IMR-90 (cell line): ENCODE data around the gene FGFRL1. TPM values are rescaled to one million over a fixed set of nuclear protein-coding genes. Genes with fewer than 3 reads are reported as not detected.

Source experiments
- ATAC-seq: fragments of 200-7000 bp; cut with Tn5 transposase; 2 replicates; pipeline ENCODE4 v1.9.1; 2020; ENCODE audit warnings: low read depth, mild to moderate bottlenecking, moderate library complexity
- BruUV-seq: library from RNA; stranded (reverse); fragments of 400-500 nt; replicated peaks from 2 replicates; lab custom pipeline; 2021; lab: Mats Ljungman, UMichigan
- CTCF ChIA-PET: fragments of 300-600 bp; formaldehyde crosslinking; extraction: SDS; loops from one replicate; lab custom pipeline; 2021; ENCODE audit warnings: antibody characterized with exemption; lab: Yijun Ruan, JAX
- POLR2A ChIA-PET: fragments of 300-600 bp; sonication (Branson Sonifier 250); formaldehyde crosslinking; loops from one replicate; lab custom pipeline; 2022; ENCODE audit warnings: antibody characterized with exemption; ENCODE audit not compliant: unreplicated experiment; lab: Charles Lee
- DNase-seq: peaks from one replicate; pipeline ENCODE4 v3.0.0; 2013
- H2AFZ ChIP-seq: replicated peaks from 2 replicates; pipeline ENCODE3; 2013; ENCODE audit warnings: low read length, mild to moderate bottlenecking; ENCODE audit not compliant: poor library complexity
- H2AK5ac ChIP-seq: 2 replicates; pipeline ENCODE4 v1.6.1; 2013; ENCODE audit warnings: low read depth, low read length, inconsistent platforms
- H2AK9ac ChIP-seq: replicated peaks from 2 replicates; pipeline ENCODE3; 2013; ENCODE audit warnings: mild to moderate bottlenecking, low read depth, low read length, moderate library complexity; ENCODE audit not compliant: poor library complexity
- H2BK120ac ChIP-seq: 2 replicates; pipeline ENCODE4 v1.6.1; 2013; ENCODE audit warnings: low read depth, low read length, inconsistent platforms
- H2BK15ac ChIP-seq: 3 replicates; pipeline ENCODE4 v1.6.1; 2013; ENCODE audit warnings: low read depth, low read length, inconsistent platforms
- H2BK20ac ChIP-seq: 2 replicates; pipeline ENCODE4 v1.6.1; 2013; ENCODE audit warnings: low read depth, mild to moderate bottlenecking, inconsistent platforms, low read length, moderate library complexity
- H2BK5ac ChIP-seq: 2 replicates; pipeline ENCODE4 v1.6.1; 2013; ENCODE audit warnings: mild to moderate bottlenecking, low read depth, low read length, inconsistent platforms; ENCODE audit not compliant: poor library complexity, severe bottlenecking
- H3K14ac ChIP-seq: replicated peaks from 2 replicates; pipeline ENCODE4 v1.6.1; 2013; ENCODE audit warnings: low read depth, low read length, inconsistent platforms
- H3K18ac ChIP-seq: 2 replicates; pipeline ENCODE4 v1.6.1; 2013; ENCODE audit warnings: low read depth, low read length, control low read depth
- H3K23ac ChIP-seq: 2 replicates; pipeline ENCODE4 v1.6.1; 2013; ENCODE audit warnings: low read depth, low read length, inconsistent platforms
- H3K27ac ChIP-seq: 2 replicates; pipeline ENCODE4 v1.5.1; 2013; ENCODE audit warnings: mild to moderate bottlenecking, control low read depth, low read length; ENCODE audit not compliant: insufficient read depth
- H3K27me3 ChIP-seq: 2 replicates; pipeline ENCODE4 v1.6.1; 2013; ENCODE audit warnings: low read length; ENCODE audit not compliant: control insufficient read depth, insufficient read depth
- H3K36me3 ChIP-seq: 2 replicates; pipeline ENCODE4 v1.6.1; 2013; ENCODE audit warnings: low read length, mixed read lengths; ENCODE audit not compliant: control insufficient read depth, insufficient read depth
- H3K4ac ChIP-seq: 2 replicates; pipeline ENCODE4 v1.6.1; 2013; ENCODE audit warnings: low read depth, low read length, inconsistent platforms
- H3K4me1 ChIP-seq: 2 replicates; pipeline ENCODE4 v1.6.1; 2013; ENCODE audit warnings: low read length, mixed read lengths; ENCODE audit not compliant: control insufficient read depth, insufficient read depth
- H3K4me2 ChIP-seq: 2 replicates; pipeline ENCODE4 v1.6.1; 2013; ENCODE audit warnings: low read depth, mild to moderate bottlenecking, control low read depth, low read length, moderate library complexity
- H3K4me3 ChIP-seq: 2 replicates; pipeline ENCODE4 v1.5.1; 2013; ENCODE audit warnings: low read depth, mild to moderate bottlenecking, control low read depth, low read length, moderate library complexity; ENCODE audit not compliant: insufficient read depth
- H3K56ac ChIP-seq: 2 replicates; pipeline ENCODE4 v1.6.1; 2013; ENCODE audit warnings: low read length, inconsistent platforms; ENCODE audit not compliant: insufficient read depth; ENCODE audit errors: extremely low read depth
- H3K79me1 ChIP-seq, 2 experiments: 2 replicates each; pipeline ENCODE4 v1.6.1; 2013; ENCODE audit warnings: low read length in 2 of 2, inconsistent platforms in 1 of 2, low read depth in 1 of 2
- H3K9ac ChIP-seq: 2 replicates; pipeline ENCODE4 v1.6.1; 2013; ENCODE audit warnings: low read depth, low read length, control low read depth
- H3K9me1 ChIP-seq: 2 replicates; pipeline ENCODE4 v1.6.1; 2013; ENCODE audit warnings: low read length, inconsistent platforms; ENCODE audit not compliant: insufficient read depth
- H3K9me3 ChIP-seq: 2 replicates; pipeline ENCODE4 v1.6.1; 2013; ENCODE audit warnings: low read length; ENCODE audit not compliant: control insufficient read depth, insufficient read depth
- H4K20me1 ChIP-seq: 2 replicates; pipeline ENCODE4 v1.6.1; 2013; ENCODE audit warnings: low read length, inconsistent platforms; ENCODE audit not compliant: insufficient read depth
- H4K5ac ChIP-seq: 2 replicates; pipeline ENCODE4 v1.6.1; 2013; ENCODE audit warnings: mild to moderate bottlenecking, low read depth, low read length, control low read depth
- H4K8ac ChIP-seq, 2 experiments: 2 replicates each; pipeline ENCODE4 v1.6.1; 2013; ENCODE audit warnings: low read depth in 2 of 2, low read length in 2 of 2, control low read depth in 1 of 2, inconsistent platforms in 1 of 2
- H4K91ac ChIP-seq: 2 replicates; pipeline ENCODE4 v1.6.1; 2013; ENCODE audit warnings: low read depth, low read length, inconsistent platforms; ENCODE audit not compliant: insufficient read depth
- CEBPB ChIP-seq: IDR thresholded peaks from 2 replicates; pipeline ENCODE4 v1.6.1; 2012; ENCODE audit warnings: low read depth, low read length, improper control_type of control experiment
- CHD1 ChIP-seq: IDR thresholded peaks from 2 replicates; pipeline ENCODE4 v1.6.1; 2012; ENCODE audit warnings: low read depth, low read length, improper control_type of control experiment
- FOS ChIP-seq: fragments of 150-350 bp; IDR thresholded peaks from 2 replicates; pipeline ENCODE4 v1.6.1; 2016; ENCODE audit warnings: low read depth, low read length
- MAZ ChIP-seq: IDR thresholded peaks from 2 replicates; pipeline ENCODE4 v1.6.1; 2012; ENCODE audit warnings: low read depth, mild to moderate bottlenecking, low read length, improper control_type of control experiment, moderate library complexity, borderline replicate concordance
- NFE2L2 ChIP-seq: fragments of 150-350 bp; IDR thresholded peaks from 2 replicates; pipeline ENCODE4 v1.6.1; 2016; ENCODE audit warnings: low read depth, mild to moderate bottlenecking, low read length
- POLR2A ChIP-seq: IDR thresholded peaks from 2 replicates; pipeline ENCODE4 v1.6.1; 2012; ENCODE audit warnings: mild to moderate bottlenecking, low read depth, low read length
- RAD21 ChIP-seq: IDR thresholded peaks from 2 replicates; pipeline ENCODE4 v1.6.1; 2012; ENCODE audit warnings: low read length, improper control_type of control experiment
- RCOR1 ChIP-seq: IDR thresholded peaks from 2 replicates; pipeline ENCODE4 v1.6.1; 2012; ENCODE audit warnings: mild to moderate bottlenecking, low read length, improper control_type of control experiment; ENCODE audit not compliant: insufficient replicate concordance
- WGBS, 2 experiments: methylation state at CpG; one replicate each; pipeline versions ENCODE4 v1.1.5 to v1.1.7; 2013; ENCODE audit warnings: missing lambda C conversion rate in 2 of 2; ENCODE audit not compliant: insufficient read length in 1 of 2; ENCODE audit errors: extremely low coverage in 2 of 2; 5-methylcytosine and 5-hydroxymethylcytosine counted together
- dilution Hi-C: fragments of 300-500 bp; cut with HindIII; formaldehyde crosslinking; loops from one replicate; pipeline ENCODE4 v1.14.3; 2018; ENCODE audit warnings: low sequenced_read_pairs; ENCODE audit not compliant: unreplicated experiment
- in situ Hi-C: fragments of 300-500 bp; cut with MboI; formaldehyde crosslinking; loops from 3 replicates; pipeline ENCODE4 v1.14.3; 2019; ENCODE audit warnings: low sequenced_read_pairs, inconsistent platforms, mixed read lengths
- intact Hi-C: fragments of 100-400 bp; cut with micrococcal nuclease; formaldehyde crosslinking; loops from 2 replicates; pipeline ENCODE4 v1.10.0; 2022
- polyA plus RNA-seq, 3 experiments: library from polyadenylated mRNA; depleted of rRNA; stranded (reverse); fragments of >200 nt; gene quantifications; 2 replicates each; pipeline ENCODE4 v1.2.3, GENCODE V29; 2012; ENCODE audit warnings: low replicate concordance in 1 of 3
- total RNA-seq: library from RNA; depleted of rRNA; stranded (reverse); fragments of >200 nt; gene quantifications from 2 replicates; pipeline ENCODE4 v1.2.3, GENCODE V29; 2012
- TF ChIP-seq, protein P1 (sequence below): fragments of 150-350 bp; IDR thresholded peaks from 2 replicates; pipeline ENCODE4 v1.6.1; 2017; ENCODE audit warnings: mild to moderate bottlenecking, antibody characterized with exemption, low read length, low read depth

FGFRL1 gene
- total and polyA plus RNA-seq, 2 of the 4 experiments (the other 2 are of a cell fraction): 49.3 to 78.8 TPM

DNA sequence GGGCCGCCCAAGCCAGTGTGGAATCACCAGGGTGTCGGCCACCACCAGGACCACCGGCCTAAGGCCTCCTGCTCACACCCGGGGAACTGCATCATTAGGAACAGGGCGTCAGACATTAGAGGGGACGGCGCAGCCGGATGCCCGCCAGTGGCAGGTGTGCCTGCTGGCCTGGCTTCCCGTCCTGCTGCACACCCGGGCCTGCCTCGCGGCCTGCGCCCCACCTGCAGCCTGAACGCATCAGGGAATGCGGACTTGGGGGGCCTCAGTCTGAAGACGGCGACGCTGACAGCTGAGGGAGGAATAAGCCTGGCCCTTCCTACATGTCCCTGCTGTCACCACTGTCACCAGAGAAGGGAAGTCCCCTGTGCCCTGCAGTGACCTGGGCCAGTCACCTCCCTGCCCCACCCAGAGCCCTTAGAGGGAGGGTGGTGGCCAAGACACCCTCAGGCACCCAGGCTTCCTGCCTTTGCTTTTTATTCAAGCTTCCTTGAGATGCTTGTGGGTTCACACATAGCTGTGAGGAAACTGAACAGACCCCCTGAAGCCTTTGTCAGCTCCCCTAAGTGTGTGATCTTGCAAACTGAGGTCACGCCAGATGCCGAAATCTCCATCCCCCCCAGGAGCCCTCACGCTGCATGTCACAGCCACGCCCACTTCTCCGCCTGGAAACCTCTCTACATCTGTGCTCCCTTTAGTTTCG lies 41.2 kb upstream of the FGFRL1 start:
- H2BK15ac ChIP-seq: no peak overlapping the region
- no peaks in the 10 kb centered on the region; the same call in 1 of the 2 replicates for H3K9me1 ChIP-seq
- POLR2A ChIA-PET: no interaction called here
- no peak overlapping the region for H3K4me3 ChIP-seq
- peaks cover 13 to 24% of the 10 kb centered on the region in 2 experiments; a peak in 3 of 4 replicates for H3K79me1 ChIP-seq
- no peak overlapping the region for H2AK5ac ChIP-seq
- no peak overlapping the region for H3K27ac ChIP-seq
- H3K18ac ChIP-seq: no peak overlapping the region
- ATAC-seq (no peak), DNase-seq (no peak)
- peaks cover 4% of the 10 kb centered on the region; the same call in 1 of the 2 replicates for H3K4me1 ChIP-seq
- TF ChIP-seq FOS: no peak
- no peak for TF ChIP-seq NFE2L2
- no peak for TF ChIP-seq MAZ
- TF ChIP-seq POLR2A: no peak
- no peak for TF ChIP-seq RCOR1
- TF ChIP-seq CEBPB: no peak
- TF ChIP-seq CHD1: no peak
- TF ChIP-seq, protein P1, sequence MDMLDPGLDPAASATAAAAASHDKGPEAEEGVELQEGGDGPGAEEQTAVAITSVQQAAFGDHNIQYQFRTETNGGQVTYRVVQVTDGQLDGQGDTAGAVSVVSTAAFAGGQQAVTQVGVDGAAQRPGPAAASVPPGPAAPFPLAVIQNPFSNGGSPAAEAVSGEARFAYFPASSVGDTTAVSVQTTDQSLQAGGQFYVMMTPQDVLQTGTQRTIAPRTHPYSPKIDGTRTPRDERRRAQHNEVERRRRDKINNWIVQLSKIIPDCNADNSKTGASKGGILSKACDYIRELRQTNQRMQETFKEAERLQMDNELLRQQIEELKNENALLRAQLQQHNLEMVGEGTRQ: no peak
- TF ChIP-seq RAD21: no peak
- intact Hi-C loops (no loop called here), in situ Hi-C loops (no loop called here), dilution Hi-C loops (no loop called here)
- no peaks in the 10 kb centered on the region for H3K27me3 ChIP-seq
- no TSS peak for BruUV-seq
- no peak overlapping the region for H4K91ac ChIP-seq
- H4K20me1 ChIP-seq: peaks cover 32% of the 10 kb centered on the region
- H3K56ac ChIP-seq: no peak overlapping the region
- H2BK120ac ChIP-seq: no peak overlapping the region
- H2AK9ac ChIP-seq: no peak overlapping the region
- H4K5ac ChIP-seq: no peak overlapping the region
- CTCF ChIA-PET: no interaction called here
- peaks cover 17% of the 10 kb centered on the region; the same call in 1 of the 2 replicates for H3K36me3 ChIP-seq
- H3K9ac ChIP-seq: no peak overlapping the region
- H2BK20ac ChIP-seq: no peak overlapping the region
- H2AFZ ChIP-seq: no peak overlapping the region
- no peak overlapping the region for H2BK5ac ChIP-seq
- WGBS, 2 experiments: 83% methylated on average over 18 of the region's 25 CpGs; no CpG with 5 or more reads in 1 of the 2 experiments
- no peak overlapping the region for H3K4me2 ChIP-seq
- no peak overlapping the region for H3K4ac ChIP-seq
- no peak overlapping the region for H4K8ac ChIP-seq
- H3K9me3 ChIP-seq: no peaks in the 10 kb centered on the region
- H3K14ac ChIP-seq: no peak overlapping the region
- no peak overlapping the region for H3K23ac ChIP-seq
